PFSK-1 (cell line): ENCODE measurements around the gene REG4.

ENCODE experiments used
- FOXP2 ChIP-seq: optimal IDR thresholded peaks from 2 replicates; pipeline ENCODE3; 2011; ENCODE audit warnings: borderline replicate concordance, control low read depth, inconsistent platforms; ENCODE audit not compliant: insufficient read depth; ENCODE audit errors: extremely low read length, extremely low read depth
- POLR2AphosphoS5 ChIP-seq: IDR thresholded peaks from 2 replicates; pipeline ENCODE4 v1.6.1; 2012; ENCODE audit warnings: low read depth, mild to moderate bottlenecking, control low read depth, low read length, moderate library complexity
- SIN3A ChIP-seq: IDR thresholded peaks from 2 replicates; pipeline ENCODE4 v1.6.1; 2012; ENCODE audit warnings: mild to moderate bottlenecking, low read length, moderate library complexity, borderline replicate concordance; ENCODE audit not compliant: insufficient read depth
- TAF1 ChIP-seq: IDR thresholded peaks from 2 replicates; pipeline ENCODE4 v1.6.1; 2012; ENCODE audit warnings: low read length, control low read depth, borderline replicate concordance; ENCODE audit not compliant: insufficient read depth
- TF ChIP-seq, protein P1 (sequence below), 2 experiments: IDR thresholded peaks; 2 replicates each; pipeline versions ENCODE4 v1.6.1 to v1.8.0; 2011 to 2012; ENCODE audit warnings: low read depth in 2 of 2, low read length in 2 of 2, control low read depth in 1 of 2, inconsistent platforms in 1 of 2, mild to moderate bottlenecking in 1 of 2, moderate library complexity in 1 of 2; ENCODE audit not compliant: insufficient read depth in 1 of 2

Gene REG4

GRCh38 chr1:119828266-119828665 is 17.0 kb upstream of the REG4 start:
- TF ChIP-seq, protein P1, sequence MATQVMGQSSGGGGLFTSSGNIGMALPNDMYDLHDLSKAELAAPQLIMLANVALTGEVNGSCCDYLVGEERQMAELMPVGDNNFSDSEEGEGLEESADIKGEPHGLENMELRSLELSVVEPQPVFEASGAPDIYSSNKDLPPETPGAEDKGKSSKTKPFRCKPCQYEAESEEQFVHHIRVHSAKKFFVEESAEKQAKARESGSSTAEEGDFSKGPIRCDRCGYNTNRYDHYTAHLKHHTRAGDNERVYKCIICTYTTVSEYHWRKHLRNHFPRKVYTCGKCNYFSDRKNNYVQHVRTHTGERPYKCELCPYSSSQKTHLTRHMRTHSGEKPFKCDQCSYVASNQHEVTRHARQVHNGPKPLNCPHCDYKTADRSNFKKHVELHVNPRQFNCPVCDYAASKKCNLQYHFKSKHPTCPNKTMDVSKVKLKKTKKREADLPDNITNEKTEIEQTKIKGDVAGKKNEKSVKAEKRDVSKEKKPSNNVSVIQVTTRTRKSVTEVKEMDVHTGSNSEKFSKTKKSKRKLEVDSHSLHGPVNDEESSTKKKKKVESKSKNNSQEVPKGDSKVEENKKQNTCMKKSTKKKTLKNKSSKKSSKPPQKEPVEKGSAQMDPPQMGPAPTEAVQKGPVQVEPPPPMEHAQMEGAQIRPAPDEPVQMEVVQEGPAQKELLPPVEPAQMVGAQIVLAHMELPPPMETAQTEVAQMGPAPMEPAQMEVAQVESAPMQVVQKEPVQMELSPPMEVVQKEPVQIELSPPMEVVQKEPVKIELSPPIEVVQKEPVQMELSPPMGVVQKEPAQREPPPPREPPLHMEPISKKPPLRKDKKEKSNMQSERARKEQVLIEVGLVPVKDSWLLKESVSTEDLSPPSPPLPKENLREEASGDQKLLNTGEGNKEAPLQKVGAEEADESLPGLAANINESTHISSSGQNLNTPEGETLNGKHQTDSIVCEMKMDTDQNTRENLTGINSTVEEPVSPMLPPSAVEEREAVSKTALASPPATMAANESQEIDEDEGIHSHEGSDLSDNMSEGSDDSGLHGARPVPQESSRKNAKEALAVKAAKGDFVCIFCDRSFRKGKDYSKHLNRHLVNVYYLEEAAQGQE (IDR thresholded peaks at IDR 0.05; ENCODE audit: insufficient read depth in 1 of 2, low read depth in 2 of 2, low read length in 2 of 2) = no peak
- no peak for TF ChIP-seq TAF1

GRCh38 chr1:119827010-119827409 is 15.8 kb upstream of the REG4 start:
- TF ChIP-seq TAF1 (no peak), POLR2AphosphoS5 (no peak), SIN3A (no peak), FOXP2 (no peak)
- TF ChIP-seq, protein P1 (IDR thresholded peaks at IDR 0.05; ENCODE audit: insufficient read depth in 1 of 2, low read depth in 2 of 2, low read length in 2 of 2) = no peak

DNA sequence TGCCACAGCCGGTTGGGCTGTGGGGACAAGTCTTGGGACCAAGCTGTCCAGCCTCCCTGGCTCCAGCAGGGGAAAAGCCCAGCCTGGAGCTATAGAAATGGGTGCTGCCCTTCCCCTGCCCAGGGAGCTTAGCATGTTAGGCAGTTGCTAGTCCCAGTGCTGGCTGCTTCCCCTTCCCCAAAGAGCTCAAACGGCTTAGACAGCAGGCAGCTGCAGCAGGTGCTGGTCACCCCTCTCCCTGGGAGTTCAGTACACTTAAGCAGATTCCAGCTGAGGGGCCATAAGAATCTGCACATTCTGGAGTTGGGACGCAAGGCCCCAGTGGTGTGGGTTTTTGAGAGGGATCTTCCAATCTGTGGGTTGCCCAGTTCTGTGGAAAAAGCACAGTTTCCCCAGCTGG is 11.1 kb upstream of the REG4 start:
- TF ChIP-seq POLR2AphosphoS5 (no peak), TAF1 (no peak), FOXP2 (no peak), SIN3A (no peak)
- TF ChIP-seq, protein P1 (IDR thresholded peaks at IDR 0.05; ENCODE audit: insufficient read depth in 1 of 2, low read depth in 2 of 2, low read length in 2 of 2) = no peak

DNA sequence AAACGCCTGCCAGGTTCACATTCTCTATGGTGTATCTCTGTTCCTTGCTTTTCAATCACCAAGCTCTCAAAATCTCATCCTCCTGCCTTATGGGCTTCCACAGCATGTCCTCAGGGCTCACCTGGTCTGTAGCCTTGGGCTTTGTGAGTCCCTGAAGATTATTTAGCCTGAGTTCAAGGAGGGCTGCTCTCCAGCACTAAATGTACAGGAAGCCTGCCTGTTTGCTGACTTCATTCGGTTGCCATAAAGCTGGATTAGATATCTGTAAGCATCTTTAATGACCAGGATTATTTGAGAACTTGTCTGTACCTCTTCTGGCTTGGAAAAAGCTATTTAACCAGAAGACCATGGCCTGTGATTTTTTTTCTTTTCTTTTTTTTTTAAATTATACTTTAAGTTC is 6.9 kb upstream of the REG4 start:
- TF ChIP-seq FOXP2 = no peak

DNA sequence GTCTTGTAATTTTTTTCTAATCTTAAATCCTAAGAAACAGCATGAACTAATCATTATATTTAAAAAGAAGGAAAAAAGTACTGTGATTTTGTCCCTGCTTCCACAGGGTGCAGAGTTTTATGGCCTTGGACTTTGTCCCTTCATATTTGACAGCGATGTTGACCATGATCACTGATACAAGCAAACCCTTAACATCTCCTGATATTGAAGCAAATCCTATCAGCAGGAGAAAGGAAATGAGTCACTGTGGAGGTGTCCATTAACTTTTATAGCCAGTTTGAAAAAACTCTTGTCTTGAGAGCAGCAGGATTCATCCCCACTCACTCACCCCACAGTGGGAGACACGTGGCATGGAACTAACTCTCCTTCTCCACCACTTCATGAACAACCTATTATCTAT is 5.1 kb upstream of the REG4 start:
- TF ChIP-seq, protein P1 (IDR thresholded peaks at IDR 0.05; ENCODE audit: insufficient read depth in 1 of 2, low read depth in 2 of 2, low read length in 2 of 2) = no peak
- no peak for TF ChIP-seq POLR2AphosphoS5
- no peak for TF ChIP-seq FOXP2
- no peak for TF ChIP-seq TAF1
- TF ChIP-seq SIN3A = no peak
